Activated CD4-positive, alpha-beta T cell treated with anti-CD3 and anti-CD28 coated beads, Interleukin-2, amount 10 ng/mL, durations not matched to agents 24 days and 14 days (primary cell): ENCODE measurements around the gene TRPC6. TPM values are rescaled to one million over a fixed set of nuclear protein-coding genes. Genes with fewer than 3 reads are reported as not detected.
"Not testable (repeated sequence)": the region's sequence is repeated elsewhere in the genome, so short reads cannot be mapped to it uniquely, and the experiment has no call there.

ENCODE experiments used
- DNase-seq: peaks from one replicate; pipeline ENCODE4 v3.0.0; 2022
- H3K27ac Mint-ChIP-seq: one replicate; pipeline ENCODE4 v1.8.0; 2022; ENCODE audit warnings: mild to moderate bottlenecking, mixed read lengths
- H3K27me3 Mint-ChIP-seq: one replicate; pipeline ENCODE4 v1.8.0; 2022; ENCODE audit warnings: mixed read lengths
- H3K36me3 Mint-ChIP-seq: one replicate; pipeline ENCODE4 v1.8.0; 2022; ENCODE audit warnings: low read depth, mild to moderate bottlenecking, mixed read lengths
- H3K4me1 Mint-ChIP-seq: one replicate; pipeline ENCODE4 v1.8.0; 2021; ENCODE audit warnings: mixed read lengths
- H3K4me3 Mint-ChIP-seq: one replicate; pipeline ENCODE4 v1.8.0; 2022; ENCODE audit warnings: mild to moderate bottlenecking, moderate library complexity, mixed read lengths
- H3K9me3 Mint-ChIP-seq: one replicate; pipeline ENCODE4 v1.8.0; 2021; ENCODE audit warnings: mixed read lengths
- intact Hi-C: fragments of 100-400 bp; cut with micrococcal nuclease; formaldehyde crosslinking; loops from one replicate; pipeline ENCODE4 v1.15.1; 2023
- total RNA-seq: library from RNA; stranded (reverse); gene quantifications from 2 replicates; pipeline ENCODE4 v1.2.3, GENCODE V29; 2022

TRPC6 gene
- total RNA-seq, 1 donor from 2014 or later: not detected

GRCh38 chr11:101458161-101458560 lies 125.6 kb downstream of the TRPC6 start:
- intact Hi-C loops: no loop called here
- Mint-ChIP-seq H3K4me3 (no peak overlapping the region), H3K27ac (no peak overlapping the region), H3K36me3 (no peaks in the 10 kb centered on the region), H3K27me3 (no peaks in the 10 kb centered on the region), H3K9me3 (no peaks in the 10 kb centered on the region), H3K4me1 (no peaks in the 10 kb centered on the region)
- DNase-seq: no peak

- no peak for DNase-seq
Observed at GRCh38 chr11:101456812-101457211, 127.0 kb downstream of the TRPC6 start.

GRCh38 chr11:101453682-101454081 lies 130.1 kb downstream of the TRPC6 start:
- no peak for DNase-seq
- no peaks in the 10 kb centered on the region for H3K27me3 Mint-ChIP-seq
- intact Hi-C loops: no loop called here
- H3K36me3 Mint-ChIP-seq: no peaks in the 10 kb centered on the region
- no peaks in the 10 kb centered on the region for H3K4me1 Mint-ChIP-seq
- no peak overlapping the region for H3K4me3 Mint-ChIP-seq
- no peak overlapping the region for H3K27ac Mint-ChIP-seq
- no peaks in the 10 kb centered on the region for H3K9me3 Mint-ChIP-seq

More at GRCh38 chr11:101456812-101457211, 127.0 kb downstream of the TRPC6 start:
- no peaks in the 10 kb centered on the region for H3K9me3 Mint-ChIP-seq
- H3K36me3 Mint-ChIP-seq: no peaks in the 10 kb centered on the region
- intact Hi-C loops: no loop called here
- H3K4me1 Mint-ChIP-seq: no peaks in the 10 kb centered on the region
- H3K27me3 Mint-ChIP-seq: no peaks in the 10 kb centered on the region
- H3K27ac Mint-ChIP-seq: no peak overlapping the region
- no peak overlapping the region for H3K4me3 Mint-ChIP-seq

DNA sequence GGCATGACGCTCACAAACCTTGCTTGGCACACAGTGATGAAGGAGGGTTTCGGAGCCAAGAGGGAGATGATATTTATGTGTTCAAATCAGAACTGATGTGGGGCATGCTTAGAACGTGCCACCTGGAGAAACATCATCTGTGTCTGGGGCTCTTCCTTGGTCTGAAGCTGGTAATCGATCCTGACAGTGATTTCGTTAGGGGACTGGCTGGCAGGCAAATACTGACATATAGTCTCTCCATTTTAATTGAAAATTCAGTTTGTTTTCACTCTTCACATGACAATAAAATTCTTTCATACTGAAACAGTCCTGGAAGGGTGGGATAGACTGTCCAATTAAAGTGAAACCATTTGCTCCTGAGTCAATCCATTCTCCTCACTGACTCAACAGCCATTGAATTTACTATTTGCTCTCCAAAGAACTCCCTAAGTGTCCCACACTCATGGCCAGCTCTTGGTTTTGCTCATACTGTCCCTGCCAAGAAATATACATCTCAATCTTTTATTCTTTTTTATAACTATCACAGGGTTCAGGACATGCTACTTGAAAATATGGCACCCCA lies 134.8 kb downstream of the TRPC6 start:
- no peak for DNase-seq
- Mint-ChIP-seq H3K4me1 (no peaks in the 10 kb centered on the region), H3K36me3 (no peaks in the 10 kb centered on the region), H3K4me3 (no peak overlapping the region), H3K9me3 (no peaks in the 10 kb centered on the region), H3K27ac (no peak overlapping the region), H3K27me3 (no peaks in the 10 kb centered on the region)
- intact Hi-C loops: no loop called here

GRCh38 chr11:101446726-101447125 lies 137.1 kb downstream of the TRPC6 start:
- Mint-ChIP-seq H3K9me3 (no peaks in the 10 kb centered on the region), H3K27ac (no peak overlapping the region), H3K36me3 (no peaks in the 10 kb centered on the region), H3K4me1 (no peaks in the 10 kb centered on the region), H3K4me3 (no peak overlapping the region), H3K27me3 (no peaks in the 10 kb centered on the region)
- DNase-seq: no peak
- intact Hi-C loops: no loop called here

GRCh38 chr11:101446238-101446637 lies 137.6 kb downstream of the TRPC6 start:
- no peak for DNase-seq
- no peaks in the 10 kb centered on the region for H3K36me3 Mint-ChIP-seq
- intact Hi-C loops: no loop called here
- H3K4me1 Mint-ChIP-seq: no peaks in the 10 kb centered on the region
- no peaks in the 10 kb centered on the region for H3K9me3 Mint-ChIP-seq
- H3K4me3 Mint-ChIP-seq: no peak overlapping the region
- no peaks in the 10 kb centered on the region for H3K27me3 Mint-ChIP-seq
- no peak overlapping the region for H3K27ac Mint-ChIP-seq

DNA sequence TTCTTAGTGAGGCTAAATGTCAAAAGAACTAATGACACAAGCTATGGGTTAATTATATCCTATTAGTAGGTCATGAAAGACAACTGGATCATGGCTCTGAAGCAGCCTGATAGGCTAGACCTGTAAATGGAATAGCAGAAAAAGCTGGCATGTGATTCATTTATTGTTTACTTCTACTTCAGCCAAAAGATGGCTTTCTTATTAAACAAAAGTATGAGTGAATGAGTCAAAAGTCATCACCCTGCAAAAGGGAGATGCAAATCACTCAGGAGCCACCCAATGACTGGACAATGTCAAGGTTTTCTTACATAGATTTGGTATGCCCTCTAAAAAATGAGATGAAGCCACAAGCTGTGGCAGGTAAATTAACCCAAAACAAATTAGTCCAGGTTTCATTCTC lies 138.0 kb downstream of the TRPC6 start:
- Mint-ChIP-seq H3K4me3 (no peak overlapping the region), H3K36me3 (no peaks in the 10 kb centered on the region)
- DNase-seq: no peak

DNA sequence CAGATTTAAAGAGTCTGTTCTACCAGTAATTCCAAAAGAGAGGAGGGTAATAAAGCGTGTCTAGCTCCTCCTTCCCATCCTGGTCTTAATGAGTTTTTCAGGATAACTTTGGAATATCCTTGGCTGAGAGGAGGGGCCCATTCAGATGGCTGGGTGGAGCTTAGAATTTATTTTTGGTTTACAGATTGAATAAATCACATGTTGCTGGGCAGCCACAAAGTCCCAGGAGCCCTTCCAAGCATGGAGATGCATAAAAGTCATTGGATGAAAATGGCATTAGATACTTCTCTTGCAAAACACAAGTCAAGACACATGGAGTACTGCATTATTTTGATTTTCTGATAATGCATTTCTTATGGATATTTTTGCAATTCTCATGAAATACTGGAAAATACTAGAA lies 139.0 kb downstream of the TRPC6 start:
- H3K27ac Mint-ChIP-seq: no peak overlapping the region
- no peak overlapping the region for H3K4me3 Mint-ChIP-seq
- no peaks in the 10 kb centered on the region for H3K9me3 Mint-ChIP-seq
- intact Hi-C loops: no loop called here
- H3K4me1 Mint-ChIP-seq: no peaks in the 10 kb centered on the region
- no peaks in the 10 kb centered on the region for H3K27me3 Mint-ChIP-seq
- no peaks in the 10 kb centered on the region for H3K36me3 Mint-ChIP-seq
- no peak for DNase-seq

More for the DNA sequence above, 138.0 kb downstream of the TRPC6 start:
- Mint-ChIP-seq H3K27me3 (no peaks in the 10 kb centered on the region), H3K9me3 (no peaks in the 10 kb centered on the region), H3K4me1 (no peaks in the 10 kb centered on the region), H3K27ac (no peak overlapping the region)
- intact Hi-C loops: no loop called here

- no peaks in the 10 kb centered on the region for H3K4me1 Mint-ChIP-seq
- no peak overlapping the region for H3K27ac Mint-ChIP-seq
- no peak for DNase-seq
- no peaks in the 10 kb centered on the region for H3K27me3 Mint-ChIP-seq
- no peaks in the 10 kb centered on the region for H3K9me3 Mint-ChIP-seq
- no peak overlapping the region for H3K4me3 Mint-ChIP-seq
- H3K36me3 Mint-ChIP-seq: no peaks in the 10 kb centered on the region
- intact Hi-C loops: no loop called here
Observed at GRCh38 chr11:101444164-101444563, 139.6 kb downstream of the TRPC6 start.

- H3K27ac Mint-ChIP-seq: no peak overlapping the region
- no peaks in the 10 kb centered on the region for H3K27me3 Mint-ChIP-seq
- no peaks in the 10 kb centered on the region for H3K9me3 Mint-ChIP-seq
- intact Hi-C loops: no loop called here
- no peak for DNase-seq
- H3K36me3 Mint-ChIP-seq: no peaks in the 10 kb centered on the region
- H3K4me3 Mint-ChIP-seq: no peak overlapping the region
- no peaks in the 10 kb centered on the region for H3K4me1 Mint-ChIP-seq
Observed at GRCh38 chr11:101442936-101443521, 140.8 kb downstream of the TRPC6 start.

GRCh38 chr11:101442171-101442570 lies 141.6 kb downstream of the TRPC6 start:
- H3K9me3 Mint-ChIP-seq: no peaks in the 10 kb centered on the region

DNA sequence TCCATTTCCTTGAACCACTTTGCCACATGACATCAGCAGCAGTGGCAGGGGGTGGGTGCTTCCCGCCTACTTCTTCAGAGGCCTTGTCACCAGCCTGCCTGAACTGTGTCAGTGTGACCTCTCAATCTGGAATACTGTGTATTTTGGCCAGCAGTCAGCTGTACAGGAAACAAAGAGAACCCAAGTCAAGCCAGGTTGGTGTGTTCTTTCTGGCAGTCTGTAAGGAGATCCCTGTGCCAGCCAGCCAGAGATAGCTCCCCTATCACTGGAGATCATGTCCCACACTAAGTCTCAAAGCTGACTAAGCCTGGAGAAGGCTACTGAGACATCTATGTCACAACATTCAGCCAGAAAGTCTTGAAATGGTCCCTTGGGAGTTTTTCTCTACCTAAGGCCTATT lies 142.1 kb downstream of the TRPC6 start:
- H3K9me3 Mint-ChIP-seq: no peaks in the 10 kb centered on the region
- no peaks in the 10 kb centered on the region for H3K27me3 Mint-ChIP-seq
- H3K36me3 Mint-ChIP-seq: no peaks in the 10 kb centered on the region
- DNase-seq: no peak
- intact Hi-C loops: no loop called here
- no peak overlapping the region for H3K4me3 Mint-ChIP-seq
- no peaks in the 10 kb centered on the region for H3K4me1 Mint-ChIP-seq
- no peak overlapping the region for H3K27ac Mint-ChIP-seq

More at GRCh38 chr11:101442171-101442570, 141.6 kb downstream of the TRPC6 start:
- H3K27me3 Mint-ChIP-seq: no peaks in the 10 kb centered on the region
- no peak overlapping the region for H3K27ac Mint-ChIP-seq
- no peaks in the 10 kb centered on the region for H3K4me1 Mint-ChIP-seq
- no peak overlapping the region for H3K4me3 Mint-ChIP-seq
- intact Hi-C loops: no loop called here
- no peaks in the 10 kb centered on the region for H3K36me3 Mint-ChIP-seq
- DNase-seq: no peak

- intact Hi-C loops: no loop called here
- no peak overlapping the region for H3K4me3 Mint-ChIP-seq
- DNase-seq: no peak
- H3K4me1 Mint-ChIP-seq: no peaks in the 10 kb centered on the region
- H3K27me3 Mint-ChIP-seq: no peaks in the 10 kb centered on the region
- H3K9me3 Mint-ChIP-seq: no peaks in the 10 kb centered on the region
- H3K27ac Mint-ChIP-seq: no peak overlapping the region
- H3K36me3 Mint-ChIP-seq: no peaks in the 10 kb centered on the region
Observed at GRCh38 chr11:101439488-101439887, 144.3 kb downstream of the TRPC6 start.

DNA sequence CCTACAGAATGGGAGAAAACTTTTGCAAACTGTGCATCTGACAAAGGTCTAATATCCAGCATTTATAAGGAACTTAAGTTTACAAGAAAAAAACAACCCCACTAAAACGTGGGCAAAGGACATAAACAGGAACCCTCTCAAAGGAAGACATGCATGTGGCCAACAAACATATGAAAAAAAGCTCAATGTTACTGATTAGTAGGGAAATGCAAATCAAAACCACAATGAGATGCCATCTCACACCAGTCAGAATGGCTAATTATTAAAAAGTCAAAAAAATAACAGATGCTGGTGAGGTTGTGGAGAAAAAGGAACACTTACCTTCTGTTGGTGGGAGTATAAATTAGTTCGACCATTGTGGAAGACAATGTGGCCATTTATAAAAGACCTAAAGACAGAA lies 145.1 kb downstream of the TRPC6 start:
- DNase-seq, H3K4me1 Mint-ChIP-seq, H3K9me3 Mint-ChIP-seq, H3K36me3 Mint-ChIP-seq, H3K27ac Mint-ChIP-seq, H3K27me3 Mint-ChIP-seq, intact Hi-C loops, H3K4me3 Mint-ChIP-seq: not testable (repeated sequence)

DNA sequence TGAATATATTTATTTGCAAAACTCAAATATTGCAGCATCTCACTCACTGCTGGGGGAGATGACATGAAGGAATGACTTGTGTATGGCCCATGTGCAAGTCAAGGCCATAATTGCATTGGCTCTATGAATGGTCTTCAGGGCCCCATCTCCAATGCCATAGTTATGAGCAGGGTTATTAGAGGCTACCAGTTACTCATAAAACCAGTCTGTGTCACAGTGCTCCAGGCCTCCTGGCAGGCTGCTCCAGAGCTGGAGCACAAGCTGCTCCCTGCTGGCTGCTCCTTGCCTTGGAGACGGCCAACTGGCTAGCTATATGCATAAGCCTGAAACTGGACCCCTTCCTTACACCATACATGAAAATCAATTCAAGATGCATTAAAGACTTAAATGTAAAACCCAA lies 145.7 kb downstream of the TRPC6 start:
- no peak for DNase-seq
- H3K36me3 Mint-ChIP-seq: no peaks in the 10 kb centered on the region
- no peak overlapping the region for H3K27ac Mint-ChIP-seq
- H3K9me3 Mint-ChIP-seq: no peaks in the 10 kb centered on the region
- no peaks in the 10 kb centered on the region for H3K4me1 Mint-ChIP-seq
- H3K4me3 Mint-ChIP-seq: no peak overlapping the region
- intact Hi-C loops: no loop called here
- H3K27me3 Mint-ChIP-seq: no peaks in the 10 kb centered on the region
